ENCODE results near the gene PPP2R3B. TPM values are rescaled to one million over a fixed set of nuclear protein-coding genes. Genes with fewer than 3 reads are reported as not detected.

Gene PPP2R3B
- total RNA-seq, 1 experiment from 2014 or later, result 19.1 TPM

GRCh38 chrX:434946-435345 is 48.2 kb upstream of the PPP2R3B start:
- intact Hi-C loops (cut with micrococcal nuclease), result no loop called here

DNA sequence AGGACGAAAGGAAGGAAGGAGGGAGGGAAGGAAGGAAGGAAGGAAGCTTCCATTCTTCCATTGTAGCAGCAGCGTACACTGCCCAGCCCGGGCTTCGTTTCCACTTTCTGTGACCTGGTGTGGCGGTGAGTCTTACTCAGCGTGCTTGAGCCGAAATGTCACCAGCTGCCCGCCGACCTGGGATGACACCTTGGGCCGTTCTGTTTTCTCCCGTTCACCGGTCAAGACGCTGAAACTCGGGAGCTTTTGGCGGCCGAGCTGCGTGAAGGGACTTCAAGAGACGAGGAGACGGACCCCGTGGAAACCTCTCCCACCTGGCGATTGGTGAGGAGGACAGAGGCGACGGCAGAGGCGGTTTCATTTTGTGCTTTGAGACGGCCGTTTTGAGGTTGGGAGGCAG is 47.1 kb upstream of the PPP2R3B start:
- H3K9ac ChIP-seq (ENCODE audit: low read length), result no peak overlapping the region
- H3K4me1 ChIP-seq (ENCODE audit: control insufficient read depth in 1 of 2, insufficient read depth in 2 of 2, low read length in 2 of 2), result no peaks in the 10 kb centered on the region
- H3K9me2 ChIP-seq (ENCODE audit: insufficient read depth), result no peaks in the 10 kb centered on the region
- H3K27ac ChIP-seq (ENCODE audit: low read depth, low read length), result no peak overlapping the region
- BruUV-seq (replicated peaks), result no TSS peak
- intact Hi-C loops (cut with micrococcal nuclease), result no loop called here
- ChIA-PET RAD21 (ENCODE audit: low non-redundant PET in 1 of 2, low total read pairs in 2 of 2, uncharacterized antibody in 2 of 2, unreplicated experiment in 2 of 2) (no interaction called here), CTCF (no interaction called here), POLR2A (no interaction called here)
- H3K4me2 ChIP-seq (ENCODE audit: low read length), result no peak overlapping the region
- H2AFZ ChIP-seq (ENCODE audit: low read depth, low read length, poor library complexity, severe bottlenecking), result no peak overlapping the region
- no peak for ATAC-seq
- no peak for DNase-seq (ENCODE audit: low read depth, low spot score)
- no peaks in the 10 kb centered on the region for H3K9me3 ChIP-seq (ENCODE audit: control insufficient read depth in 1 of 2, insufficient read depth in 1 of 2, low read depth in 1 of 2, low read length in 2 of 2)
- no peaks in the 10 kb centered on the region for H3K27me3 ChIP-seq (ENCODE audit: insufficient read depth, low read length)
- H4K20me1 ChIP-seq (ENCODE audit: insufficient read depth), result no peaks in the 10 kb centered on the region
- no peaks in the 10 kb centered on the region for H3K79me2 ChIP-seq (ENCODE audit: insufficient read depth, low read length)
- no peaks in the 10 kb centered on the region for H3K36me3 ChIP-seq (ENCODE audit: control insufficient read depth in 1 of 2, insufficient read depth in 2 of 2, low read length in 2 of 2)
- H3K4me3 ChIP-seq (replicated peaks in 1 of 2; ENCODE audit: low read depth in 1 of 2, low read length in 2 of 2), result no peak overlapping the region
- TF ChIP-seq, protein P1, sequence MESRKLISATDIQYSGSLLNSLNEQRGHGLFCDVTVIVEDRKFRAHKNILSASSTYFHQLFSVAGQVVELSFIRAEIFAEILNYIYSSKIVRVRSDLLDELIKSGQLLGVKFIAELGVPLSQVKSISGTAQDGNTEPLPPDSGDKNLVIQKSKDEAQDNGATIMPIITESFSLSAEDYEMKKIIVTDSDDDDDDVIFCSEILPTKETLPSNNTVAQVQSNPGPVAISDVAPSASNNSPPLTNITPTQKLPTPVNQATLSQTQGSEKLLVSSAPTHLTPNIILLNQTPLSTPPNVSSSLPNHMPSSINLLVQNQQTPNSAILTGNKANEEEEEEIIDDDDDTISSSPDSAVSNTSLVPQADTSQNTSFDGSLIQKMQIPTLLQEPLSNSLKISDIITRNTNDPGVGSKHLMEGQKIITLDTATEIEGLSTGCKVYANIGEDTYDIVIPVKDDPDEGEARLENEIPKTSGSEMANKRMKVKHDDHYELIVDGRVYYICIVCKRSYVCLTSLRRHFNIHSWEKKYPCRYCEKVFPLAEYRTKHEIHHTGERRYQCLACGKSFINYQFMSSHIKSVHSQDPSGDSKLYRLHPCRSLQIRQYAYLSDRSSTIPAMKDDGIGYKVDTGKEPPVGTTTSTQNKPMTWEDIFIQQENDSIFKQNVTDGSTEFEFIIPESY (IDR thresholded peaks at IDR 0.05; ENCODE audit: extremely low read depth, insufficient replicate concordance, low read length), result no peak
- no peak for TF ChIP-seq ZFX (IDR thresholded peaks at IDR 0.05)
- TF ChIP-seq POLR2A (IDR thresholded peaks at IDR 0.05; ENCODE audit: borderline replicate concordance, extremely low read depth, insufficient read depth, insufficient read length), result no peak
- no peak for TF ChIP-seq JUND (IDR thresholded peaks at IDR 0.05)
- TF ChIP-seq TCF7L2 (IDR thresholded peaks at IDR 0.05; ENCODE audit: borderline replicate concordance, extremely low read depth, insufficient read depth, insufficient read length), result no peak
- TF ChIP-seq POLR2AphosphoS5 (IDR thresholded peaks at IDR 0.05; ENCODE audit: low read depth, low read length), result no peak
- TF ChIP-seq ELF1 (IDR thresholded peaks at IDR 0.05; ENCODE audit: borderline replicate concordance, low read depth), result no peak
- TF ChIP-seq EGR1 (IDR thresholded peaks at IDR 0.05; ENCODE audit: low read depth), result no peak
- no peak for TF ChIP-seq RAD21 (IDR thresholded peaks at IDR 0.05; ENCODE audit: low read depth)
- TF ChIP-seq ZNF274 (IDR thresholded peaks at IDR 0.05; ENCODE audit: low read depth, low read length), result no peak
- no peak for TF ChIP-seq MAX (IDR thresholded peaks at IDR 0.05)
- no peak for TF ChIP-seq FOSL1 (IDR thresholded peaks at IDR 0.05; ENCODE audit: low read depth)

More at GRCh38 chrX:434946-435345, 48.2 kb upstream of the PPP2R3B start:
- Histone ChIP-seq H4K20me1 (ENCODE audit: insufficient read depth) (no peaks in the 10 kb centered on the region), H3K36me3 (ENCODE audit: control insufficient read depth in 1 of 2, insufficient read depth in 2 of 2, low read length in 2 of 2) (no peaks in the 10 kb centered on the region), H3K79me2 (ENCODE audit: insufficient read depth, low read length) (no peaks in the 10 kb centered on the region), H3K27me3 (ENCODE audit: insufficient read depth, low read length) (no peaks in the 10 kb centered on the region), H3K9ac (ENCODE audit: low read length) (no peak overlapping the region), H3K4me2 (ENCODE audit: low read length) (no peak overlapping the region), H3K4me1 (ENCODE audit: control insufficient read depth in 1 of 2, insufficient read depth in 2 of 2, low read length in 2 of 2) (no peaks in the 10 kb centered on the region), H3K27ac (ENCODE audit: low read depth, low read length) (no peak overlapping the region), H3K9me3 (ENCODE audit: control insufficient read depth in 1 of 2, insufficient read depth in 1 of 2, low read depth in 1 of 2, low read length in 2 of 2) (no peaks in the 10 kb centered on the region), H3K9me2 (ENCODE audit: insufficient read depth) (no peaks in the 10 kb centered on the region), H3K4me3 (replicated peaks in 1 of 2; ENCODE audit: low read depth in 1 of 2, low read length in 2 of 2) (no peak overlapping the region), H2AFZ (ENCODE audit: low read depth, low read length, poor library complexity, severe bottlenecking) (no peak overlapping the region)
- no peak for ATAC-seq
- ChIA-PET RAD21 (ENCODE audit: low non-redundant PET in 1 of 2, low total read pairs in 2 of 2, uncharacterized antibody in 2 of 2, unreplicated experiment in 2 of 2) (no interaction called here), CTCF (no interaction called here), POLR2A (no interaction called here)
- DNase-seq (ENCODE audit: low read depth, low spot score), result no peak
- BruUV-seq (replicated peaks), result no TSS peak
- TF ChIP-seq ZFX (IDR thresholded peaks at IDR 0.05), result no peak
- TF ChIP-seq, protein P2, sequence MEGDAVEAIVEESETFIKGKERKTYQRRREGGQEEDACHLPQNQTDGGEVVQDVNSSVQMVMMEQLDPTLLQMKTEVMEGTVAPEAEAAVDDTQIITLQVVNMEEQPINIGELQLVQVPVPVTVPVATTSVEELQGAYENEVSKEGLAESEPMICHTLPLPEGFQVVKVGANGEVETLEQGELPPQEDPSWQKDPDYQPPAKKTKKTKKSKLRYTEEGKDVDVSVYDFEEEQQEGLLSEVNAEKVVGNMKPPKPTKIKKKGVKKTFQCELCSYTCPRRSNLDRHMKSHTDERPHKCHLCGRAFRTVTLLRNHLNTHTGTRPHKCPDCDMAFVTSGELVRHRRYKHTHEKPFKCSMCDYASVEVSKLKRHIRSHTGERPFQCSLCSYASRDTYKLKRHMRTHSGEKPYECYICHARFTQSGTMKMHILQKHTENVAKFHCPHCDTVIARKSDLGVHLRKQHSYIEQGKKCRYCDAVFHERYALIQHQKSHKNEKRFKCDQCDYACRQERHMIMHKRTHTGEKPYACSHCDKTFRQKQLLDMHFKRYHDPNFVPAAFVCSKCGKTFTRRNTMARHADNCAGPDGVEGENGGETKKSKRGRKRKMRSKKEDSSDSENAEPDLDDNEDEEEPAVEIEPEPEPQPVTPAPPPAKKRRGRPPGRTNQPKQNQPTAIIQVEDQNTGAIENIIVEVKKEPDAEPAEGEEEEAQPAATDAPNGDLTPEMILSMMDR (IDR thresholded peaks at IDR 0.05 in 2 of 3, conservative IDR thresholded peaks at IDR 0.05 in 1 of 3; ENCODE audit: borderline replicate concordance in 1 of 3, insufficient read depth in 1 of 3, low read depth in 2 of 3, low read length in 2 of 3), result no peak
- TF ChIP-seq EGR1 (IDR thresholded peaks at IDR 0.05; ENCODE audit: low read depth), result no peak
- no peak for TF ChIP-seq FOSL1 (IDR thresholded peaks at IDR 0.05; ENCODE audit: low read depth)
- TF ChIP-seq MAX (IDR thresholded peaks at IDR 0.05), result no peak
- TF ChIP-seq POLR2A (IDR thresholded peaks at IDR 0.05; ENCODE audit: borderline replicate concordance, extremely low read depth, insufficient read depth, insufficient read length), result no peak

All from HCT116 (cell line).